Spinal cord (tissue), 10 donors: ENCODE measurements around the gene SPON2. TPM values are rescaled to one million over a fixed set of nuclear protein-coding genes. Genes with fewer than 3 reads are reported as not detected.

ENCODE experiments used
- DNase-seq, 6 donors: peaks; one replicate each; pipeline versions ENCODE4 v3.0.0 to v3.0.0-alpha.2; 2013 to 2015; ENCODE audit warnings: low spot score in 6 of 6, low read depth in 4 of 6
- H3K27ac ChIP-seq: one replicate; pipeline ENCODE4 v1.5.1; 2013; ENCODE audit warnings: low read depth, low read length, control low read depth
- H3K27me3 ChIP-seq: one replicate; pipeline ENCODE4 v1.6.1; 2013; ENCODE audit warnings: low read length; ENCODE audit not compliant: control insufficient read depth, insufficient read depth
- H3K36me3 ChIP-seq: one replicate; pipeline ENCODE4 v1.6.1; 2013; ENCODE audit warnings: low read length; ENCODE audit not compliant: control insufficient read depth, insufficient read depth
- H3K4me1 ChIP-seq: one replicate; pipeline ENCODE4 v1.6.1; 2013; ENCODE audit warnings: low read length; ENCODE audit not compliant: control insufficient read depth, insufficient read depth
- H3K4me3 ChIP-seq: one replicate; pipeline ENCODE4 v1.5.1; 2013; ENCODE audit warnings: low read depth, low read length, control low read depth
- H3K9me3 ChIP-seq: one replicate; pipeline ENCODE4 v1.6.1; 2013; ENCODE audit warnings: low read length; ENCODE audit not compliant: control insufficient read depth, insufficient read depth
- WGBS: methylation state at CpG from one replicate; pipeline ENCODE4 v1.1.5; 2013; ENCODE audit warnings: missing lambda C conversion rate; ENCODE audit not compliant: insufficient coverage; 5-methylcytosine and 5-hydroxymethylcytosine counted together
- polyA plus RNA-seq, 2 donors: library from polyadenylated mRNA; unstranded; fragments of 120-200 nt; gene quantifications; one replicate each; pipeline ENCODE4 v1.2.1, GENCODE V29; 2013; ENCODE audit not compliant: insufficient read length in 2 of 2
- total RNA-seq, 2 donors: library from RNA; depleted of rRNA in 1 of 2; stranded (reverse); fragments of 120-200 nt in 1 of 2; fragments of >200 nt in 1 of 2; gene quantifications; one replicate each; pipeline versions ENCODE4 v1.2.3 to v1.2.4, GENCODE V29; 2013 to 2014
- donor health status: healthy.

Gene SPON2
- total and polyA plus RNA-seq, 4 donors = 10.6 to 29.5 (median 21.5) TPM

- H3K9me3 ChIP-seq = peaks cover 4% of the 10 kb centered on the region
- no peaks in the 10 kb centered on the region for H3K27me3 ChIP-seq
- H3K4me3 ChIP-seq = no peak overlapping the region
- no peaks in the 10 kb centered on the region for H3K36me3 ChIP-seq
- no peak overlapping the region for H3K27ac ChIP-seq
- peak in 1 of 6 donors; percentile 18 for DNase-seq
- WGBS = 84% methylated on average over 3 of the region's 6 CpGs
- H3K4me1 ChIP-seq = no peaks in the 10 kb centered on the region
Observed at GRCh38 chr4:1183985-1184773, 11.8 kb upstream of the SPON2 start.

GRCh38 chr4:1182313-1182712, 9.9 kb upstream of the SPON2 start:
- H3K9me3 ChIP-seq = peaks cover 4% of the 10 kb centered on the region
- no peaks in the 10 kb centered on the region for H3K27me3 ChIP-seq
- H3K36me3 ChIP-seq = no peaks in the 10 kb centered on the region
- H3K4me3 ChIP-seq = no peak overlapping the region
- no peak overlapping the region for H3K27ac ChIP-seq
- H3K4me1 ChIP-seq = no peaks in the 10 kb centered on the region
- no peak for DNase-seq

- Histone ChIP-seq H3K4me3 (no peak overlapping the region), H3K36me3 (no peaks in the 10 kb centered on the region), H3K27ac (no peak overlapping the region), H3K27me3 (no peaks in the 10 kb centered on the region), H3K9me3 (peaks cover 4% of the 10 kb centered on the region), H3K4me1 (no peaks in the 10 kb centered on the region)
- DNase-seq = no peak
Observed at GRCh38 chr4:1180663-1181062, 8.3 kb upstream of the SPON2 start.

- H3K27me3 ChIP-seq = no peaks in the 10 kb centered on the region
- DNase-seq = no peak
- H3K36me3 ChIP-seq = no peaks in the 10 kb centered on the region
- WGBS = no CpG with 5 or more reads among the region's 1 CpG
- H3K4me1 ChIP-seq = no peaks in the 10 kb centered on the region
- peaks cover 4% of the 10 kb centered on the region for H3K9me3 ChIP-seq
- H3K27ac ChIP-seq = no peak overlapping the region
- H3K4me3 ChIP-seq = no peak overlapping the region
Observed at GRCh38 chr4:1179976-1180375, 7.6 kb upstream of the SPON2 start.

GRCh38 chr4:1179089-1179441, 6.7 kb upstream of the SPON2 start:
- no peak for DNase-seq
- Histone ChIP-seq H3K27ac (no peak overlapping the region), H3K4me1 (peaks cover under 1% of the 10 kb centered on the region), H3K36me3 (no peaks in the 10 kb centered on the region), H3K4me3 (no peak overlapping the region), H3K9me3 (peaks cover 4% of the 10 kb centered on the region), H3K27me3 (no peaks in the 10 kb centered on the region)
- WGBS = 72% methylated on average over 7 of the region's 7 CpGs

- no peak overlapping the region for H3K27ac ChIP-seq
Observed at GRCh38 chr4:1178300-1179088, 6.1 kb upstream of the SPON2 start.

GRCh38 chr4:1177274-1178141, 5.1 kb upstream of the SPON2 start:
- Histone ChIP-seq H3K4me3 (no peak overlapping the region), H3K27me3 (peaks cover 12% of the 10 kb centered on the region), H3K4me1 (peaks cover 12% of the 10 kb centered on the region), H3K36me3 (no peaks in the 10 kb centered on the region), H3K27ac (no peak overlapping the region), H3K9me3 (peaks cover 4% of the 10 kb centered on the region)
- DNase-seq = no peak
- 84% methylated on average over 23 of the region's 28 CpGs for WGBS

More at GRCh38 chr4:1178300-1179088, 6.1 kb upstream of the SPON2 start:
- peaks cover 4% of the 10 kb centered on the region for H3K9me3 ChIP-seq
- no peak for DNase-seq
- peaks cover 4% of the 10 kb centered on the region for H3K27me3 ChIP-seq
- H3K4me3 ChIP-seq = no peak overlapping the region
- peaks cover 4% of the 10 kb centered on the region for H3K4me1 ChIP-seq
- 79% methylated on average over 11 of the region's 11 CpGs for WGBS
- no peaks in the 10 kb centered on the region for H3K36me3 ChIP-seq

GRCh38 chr4:1176398-1177273, 4.3 kb upstream of the SPON2 start:
- DNase-seq = no peak
- no peaks in the 10 kb centered on the region for H3K36me3 ChIP-seq
- peaks cover 4% of the 10 kb centered on the region for H3K9me3 ChIP-seq
- WGBS = 67% methylated on average over 1 of the region's 1 CpG
- no peak overlapping the region for H3K4me3 ChIP-seq
- peaks cover 21% of the 10 kb centered on the region for H3K4me1 ChIP-seq
- no peak overlapping the region for H3K27ac ChIP-seq
- H3K27me3 ChIP-seq = peaks cover 21% of the 10 kb centered on the region
